Stimulated activated CD4-positive, alpha-beta T cell treated with anti-CD3 and anti-CD28 coated beads, Interleukin-15, amount 100 ng/mL, for 24 hours (primary cell): ENCODE measurements around the gene RAB25.
A peak's percentile ranks its signal among the peaks of the same experiment; 100 is the strongest.
"Not testable (repeated sequence)": the region's sequence is repeated elsewhere in the genome, so short reads cannot be mapped to it uniquely, and the experiment has no call there.

Experiments
- DNase-seq: peaks from one replicate; pipeline ENCODE4 v3.0.0-alpha.2; 2020

RAB25 gene

GRCh38 chr1:156060937-156061636 lies at the start of gene RAB25:
TSS of gene RAB25 (plus strand) at chr1:156061160. CDS start at chr1:156061401, 241 bp downstream.
- no peak for DNase-seq

- DNase-seq = no peak
These were observed 48.7 kb upstream of the RAB25 start for GRCh38 chr1:156012051-156012817.

DNA sequence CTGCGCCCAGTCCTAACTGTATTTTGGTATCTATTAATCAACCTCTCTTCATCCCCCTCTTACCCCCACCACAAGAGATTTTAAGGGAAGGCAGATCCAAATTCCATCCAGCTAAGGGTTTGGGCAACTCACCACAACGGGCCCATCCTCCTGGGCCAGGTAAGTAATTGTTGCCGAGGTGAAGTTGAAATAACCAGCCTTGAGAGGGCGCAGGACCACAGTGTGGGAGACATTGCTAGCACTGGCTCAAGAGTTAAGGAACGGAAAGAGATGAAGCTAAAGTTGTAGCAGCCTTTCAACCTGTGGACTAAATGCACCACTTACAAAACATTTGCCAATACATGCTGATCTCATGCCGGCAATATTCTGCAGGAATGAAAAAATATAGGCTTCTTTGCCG lies 46.1 kb upstream of the RAB25 start:
- no peak for DNase-seq

- DNase-seq = no peak
These were observed 41.0 kb upstream of the RAB25 start for GRCh38 chr1:156019946-156020292.

DNA sequence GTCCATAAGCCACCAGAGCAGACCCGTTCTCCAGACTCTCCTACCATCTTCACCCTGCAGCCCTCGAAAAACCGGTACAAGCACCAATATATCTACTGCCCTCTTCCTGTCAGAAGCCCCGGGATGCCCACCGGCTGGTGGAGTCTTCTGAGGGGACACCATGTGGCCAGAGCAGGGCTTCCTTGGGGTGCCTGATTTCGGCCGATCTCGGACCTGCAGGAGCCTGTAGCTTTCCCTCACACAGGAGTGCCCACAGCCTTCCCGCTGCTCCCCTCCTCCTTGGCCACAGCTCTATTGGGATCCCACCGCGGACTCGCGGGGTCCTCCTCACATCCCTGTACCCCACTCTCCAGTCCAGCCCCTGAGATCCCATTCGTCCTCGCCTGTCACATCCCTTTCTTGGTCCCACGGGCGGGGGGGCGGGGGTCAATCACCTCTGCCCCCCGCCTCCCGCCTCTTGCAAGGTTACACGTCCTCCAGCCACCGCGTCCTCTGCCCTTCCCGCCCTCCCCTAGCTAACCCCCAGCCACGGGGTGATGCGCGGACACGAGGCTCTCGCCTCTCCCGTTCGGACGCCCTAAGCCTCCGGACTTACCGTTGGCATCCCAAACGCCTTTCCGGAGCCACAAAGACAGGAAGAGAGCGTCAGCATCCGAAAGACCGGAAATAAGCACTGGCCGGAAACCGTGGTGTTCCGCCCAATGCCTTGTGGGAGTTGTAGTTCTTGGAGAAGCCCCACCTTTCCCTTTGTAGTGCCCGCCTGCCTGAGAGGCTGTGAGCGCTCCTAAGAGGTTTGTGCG lies 40.5 kb upstream of the RAB25 start, which contains the start of gene SSR2:
Gene SSR2 (minus strand): TSS at position 659 of the 800 bp plus-strand sequence. CDS start 784 bp downstream, outside the sequence.
- peak; percentile 90 for DNase-seq

GRCh38 chr1:156021093-156021428 lies 39.9 kb upstream of the RAB25 start:
- no peak for DNase-seq

DNA sequence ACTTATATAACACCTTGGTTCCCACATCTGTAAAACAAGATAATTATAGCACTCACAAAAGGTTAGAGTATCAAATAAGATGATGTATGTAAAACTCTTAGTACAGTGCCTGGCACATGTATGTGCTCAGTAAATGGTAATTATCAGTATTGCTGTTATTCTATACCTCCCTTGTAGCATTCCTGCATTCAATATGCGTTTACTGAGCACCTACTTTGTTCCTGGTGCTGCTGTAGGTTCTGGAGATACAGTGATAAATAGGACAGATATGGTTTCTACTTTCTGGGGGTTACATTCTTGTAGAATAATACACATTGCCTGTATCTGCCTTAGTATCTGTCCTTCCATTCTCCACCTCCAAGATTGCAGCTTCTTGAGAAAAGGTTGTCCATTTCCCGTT lies 39.0 kb upstream of the RAB25 start:
- no peak for DNase-seq

DNA sequence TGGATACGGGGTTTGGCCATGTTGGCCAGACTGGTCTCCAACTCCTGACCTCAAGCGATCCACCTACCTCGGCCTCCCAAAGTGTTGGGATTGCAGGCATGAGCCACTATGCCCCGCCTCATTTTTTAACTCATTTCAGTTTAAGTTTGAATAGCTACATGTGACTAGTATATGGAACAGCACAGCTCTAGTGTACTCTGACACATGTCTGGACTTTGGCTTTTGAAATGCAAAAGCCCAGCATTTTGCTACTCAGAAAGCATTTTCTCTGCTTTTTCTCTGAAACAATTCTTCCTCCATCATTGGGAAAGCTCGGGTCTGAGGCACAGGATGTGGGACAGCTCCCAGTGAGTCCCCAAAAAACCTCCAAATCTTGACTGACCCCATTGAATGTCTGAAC lies 36.2 kb upstream of the RAB25 start:
- DNase-seq = no peak

DNA sequence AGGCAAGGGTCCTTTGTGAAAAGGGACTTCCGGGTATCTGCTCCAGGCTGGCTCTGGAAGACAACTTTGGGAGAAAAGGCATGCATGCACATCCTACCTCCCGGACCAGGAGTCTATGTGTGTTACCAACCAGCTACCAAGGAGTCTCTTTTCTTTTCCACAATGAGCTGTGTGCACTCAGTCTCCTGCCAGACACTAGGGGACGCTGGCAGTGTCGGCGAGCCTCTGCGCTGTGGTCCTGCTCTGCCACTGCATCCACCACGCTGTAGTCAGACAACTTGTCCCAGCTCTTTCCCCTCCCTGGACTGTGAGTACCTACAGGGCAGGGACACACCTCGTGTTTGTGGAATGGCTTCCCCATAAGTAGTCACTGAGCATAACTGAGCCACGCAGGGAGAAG lies 35.1 kb upstream of the RAB25 start:
- peak; percentile 44 for DNase-seq

GRCh38 chr1:156026588-156026987 lies 34.4 kb upstream of the RAB25 start:
- no peak for DNase-seq

- DNase-seq = no peak
These were observed 27.9 kb upstream of the RAB25 start for GRCh38 chr1:156033011-156033410.

DNA sequence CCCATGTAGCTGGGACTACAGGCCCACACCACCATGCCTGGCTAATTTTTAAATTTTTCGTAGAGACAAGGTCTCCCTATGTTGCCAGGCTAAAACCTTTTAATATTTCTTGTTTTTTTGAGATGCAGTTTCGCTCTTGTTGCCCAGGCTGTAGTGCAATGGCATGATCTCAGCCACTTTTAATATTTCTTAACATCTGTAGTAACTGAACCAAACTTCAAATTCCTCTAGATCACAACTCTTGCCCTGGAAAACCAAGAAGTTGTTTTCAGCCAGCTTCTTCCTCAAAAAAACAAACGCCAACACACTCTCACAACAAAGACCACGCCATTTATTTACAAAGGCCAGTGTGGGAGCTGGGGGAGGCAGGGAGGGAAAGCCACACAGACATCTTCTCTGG lies 26.0 kb upstream of the RAB25 start:
- not testable (repeated sequence) for DNase-seq

DNA sequence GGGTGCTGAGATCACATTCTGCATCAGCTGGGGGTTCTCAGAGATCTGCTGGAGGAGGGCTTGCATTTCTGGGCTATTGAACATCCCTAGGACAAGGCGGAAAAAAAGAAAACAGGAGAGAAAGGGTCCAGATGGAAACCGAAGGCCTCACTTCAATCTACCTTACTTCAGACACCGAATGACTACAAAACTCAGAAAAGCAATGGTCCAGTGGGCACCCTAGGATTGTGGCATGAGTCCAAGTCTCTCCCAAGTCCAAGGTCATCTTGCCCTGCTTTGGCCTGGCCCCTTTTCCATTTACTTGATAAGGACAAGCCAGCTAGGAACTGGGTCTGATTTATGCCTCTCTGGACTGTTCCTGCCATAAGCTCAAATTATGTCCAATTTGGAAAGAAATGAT lies 18.1 kb upstream of the RAB25 start:
- DNase-seq = no peak

DNA sequence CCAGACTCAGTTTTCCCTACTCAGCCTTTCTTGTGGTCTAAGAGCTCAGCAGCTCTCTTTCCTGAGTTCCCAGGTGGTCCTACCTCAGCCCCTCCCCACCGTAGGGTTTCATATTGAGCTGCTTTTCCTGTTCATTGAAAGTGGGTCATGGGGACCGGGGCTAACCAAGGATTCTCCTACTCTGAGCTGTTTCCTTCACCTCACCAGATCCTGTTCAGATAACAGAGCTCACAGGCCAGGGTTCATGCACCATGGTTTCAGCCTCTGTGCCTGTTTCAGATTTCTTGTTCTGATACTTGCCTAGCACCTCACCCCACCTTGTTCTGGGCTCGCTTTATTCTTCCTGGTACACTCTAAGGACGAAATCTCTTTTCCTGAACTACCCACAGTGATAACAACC lies 15.9 kb upstream of the RAB25 start:
- DNase-seq = no peak

- DNase-seq = no peak
These were observed 12.2 kb upstream of the RAB25 start for GRCh38 chr1:156048663-156049258.

DNA sequence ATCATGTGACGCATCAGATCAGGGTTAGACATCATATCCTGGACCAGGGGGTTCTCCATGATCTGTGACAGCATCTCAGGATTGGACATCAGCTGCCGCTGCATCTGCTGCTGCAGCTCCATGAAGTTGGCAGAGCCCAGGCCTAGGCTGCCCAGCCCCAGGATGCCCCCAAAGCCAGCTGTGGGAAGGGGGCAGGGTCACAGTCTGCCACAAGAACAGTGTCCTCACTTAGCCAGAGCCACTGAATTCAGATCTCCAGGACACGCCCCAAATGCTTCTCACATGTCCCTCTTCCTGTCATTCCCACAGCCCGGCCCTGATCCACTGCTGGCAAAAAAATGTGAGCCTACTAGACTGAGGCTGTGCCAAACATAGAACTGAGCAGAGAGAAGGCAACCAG lies 10.6 kb upstream of the RAB25 start:
- DNase-seq = no peak

- DNase-seq = no peak
These were observed 9.8 kb upstream of the RAB25 start for GRCh38 chr1:156051011-156051725.

DNA sequence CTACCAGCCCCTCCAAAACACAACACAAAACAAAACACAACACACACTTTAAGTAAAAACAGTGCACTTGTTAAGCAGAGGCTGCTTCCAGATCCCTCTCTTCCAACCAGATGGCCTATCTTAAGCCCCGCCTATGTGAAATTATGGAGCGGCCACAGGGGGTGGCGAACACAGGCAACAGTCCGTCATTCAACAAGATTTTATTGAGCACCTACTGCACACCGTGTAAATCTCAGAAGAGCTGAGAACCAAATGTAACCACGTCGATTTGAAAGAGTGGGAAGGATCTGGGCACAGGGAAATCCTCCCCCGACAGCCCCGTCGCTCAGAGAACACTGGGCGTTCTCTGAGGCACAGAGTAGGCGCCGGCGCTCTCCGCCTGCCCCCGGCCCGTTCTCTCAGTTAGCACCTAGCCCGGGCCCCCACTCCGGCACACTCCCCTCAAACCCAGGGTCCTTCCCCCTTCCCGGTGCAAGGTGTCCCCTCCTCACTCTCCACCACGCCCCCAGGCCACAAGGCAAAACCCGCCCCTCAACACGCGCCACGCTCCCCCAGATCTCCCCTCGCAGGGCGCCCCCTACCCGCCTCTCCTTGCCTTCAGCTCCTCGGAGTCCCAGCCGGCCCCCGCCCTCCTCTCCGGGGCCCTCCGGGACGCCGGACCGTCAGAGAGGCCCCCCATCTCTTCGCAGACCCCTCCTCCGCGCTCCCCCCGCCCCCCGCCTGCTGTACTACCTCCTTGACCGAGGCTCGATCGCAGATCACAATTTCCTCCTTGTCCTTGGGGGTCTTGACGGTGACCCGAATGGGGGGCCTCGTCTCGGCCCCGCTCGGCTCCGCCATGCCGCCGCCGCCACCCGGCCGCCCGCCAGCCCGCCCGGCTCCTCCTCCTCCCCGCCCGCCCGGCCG lies 7.8 kb upstream of the RAB25 start:
- peak; percentile 83 for DNase-seq

GRCh38 chr1:156053768-156054499 lies 7.0 kb upstream of the RAB25 start, which contains the start of gene UBQLN4:
TSS of gene UBQLN4 (minus strand) at chr1:156053798. CDS start at chr1:156053701, 97 bp downstream.
- peak; percentile 89 for DNase-seq

DNA sequence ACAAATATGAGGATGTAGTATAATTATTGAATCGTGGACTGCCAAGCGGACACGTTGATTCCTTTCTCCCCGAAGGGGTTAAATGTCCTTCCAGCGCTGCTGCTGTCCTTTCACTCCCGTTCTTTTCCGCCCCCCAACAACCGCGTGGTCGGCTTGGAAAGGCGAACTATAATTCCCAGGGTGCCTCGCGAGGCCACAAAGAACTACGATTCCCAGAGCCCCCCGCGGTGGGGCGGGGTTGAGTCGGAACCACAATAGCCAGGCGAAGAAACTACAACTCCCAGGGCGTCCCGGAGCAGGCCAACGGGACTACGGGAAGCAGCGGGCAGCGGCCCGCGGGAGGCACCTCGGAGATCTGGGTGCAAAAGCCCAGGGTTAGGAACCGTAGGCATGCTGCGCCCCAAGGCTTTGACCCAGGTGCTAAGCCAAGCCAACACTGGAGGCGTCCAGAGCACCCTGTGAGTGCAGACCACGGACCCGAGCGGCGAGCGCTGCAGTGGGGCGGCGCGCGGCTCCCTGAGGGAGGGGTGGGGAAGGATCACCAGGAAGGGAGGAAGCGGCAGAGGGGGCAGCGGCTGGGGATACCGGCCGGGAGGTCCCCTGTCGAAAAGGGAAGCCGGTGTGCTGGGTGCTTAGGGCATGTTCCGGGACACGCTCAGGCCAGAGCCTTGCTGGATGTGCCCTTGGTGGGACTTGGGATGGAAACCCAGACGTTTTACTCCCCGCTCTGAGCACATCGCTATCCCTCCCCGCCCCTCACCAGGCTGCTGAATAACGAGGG lies 6.3 kb upstream of the RAB25 start, which contains the start of gene LAMTOR2:
Gene LAMTOR2 (plus strand): TSS at position 283 of the 781 bp plus-strand sequence. CDS start 108 bp downstream, at position 391.
- DNase-seq = peak; percentile 99
